IMR-90 (cell line): Measurements from ENCODE around the gene EPHB1.

Experiments used
- BHLHE40 ChIP-seq: fragments of 150-350 bp; IDR thresholded peaks from 2 replicates; pipeline ENCODE4 v1.6.1; 2016; ENCODE audit warnings: mild to moderate bottlenecking, low read depth, low read length
- CEBPB ChIP-seq: IDR thresholded peaks from 2 replicates; pipeline ENCODE4 v1.6.1; 2012; ENCODE audit warnings: low read depth, low read length, improper control_type of control experiment
- CHD1 ChIP-seq: IDR thresholded peaks from 2 replicates; pipeline ENCODE4 v1.6.1; 2012; ENCODE audit warnings: low read depth, low read length, improper control_type of control experiment
- MAFK ChIP-seq: IDR thresholded peaks from 2 replicates; pipeline ENCODE4 v1.6.1; 2012; ENCODE audit warnings: low read depth, low read length, improper control_type of control experiment
- MXI1 ChIP-seq: IDR thresholded peaks from 2 replicates; pipeline ENCODE4 v1.6.1; 2012; ENCODE audit warnings: low read depth, mild to moderate bottlenecking, low read length, moderate library complexity, borderline replicate concordance
- NFE2L2 ChIP-seq: fragments of 150-350 bp; IDR thresholded peaks from 2 replicates; pipeline ENCODE4 v1.6.1; 2016; ENCODE audit warnings: low read depth, mild to moderate bottlenecking, low read length
- POLR2A ChIP-seq: IDR thresholded peaks from 2 replicates; pipeline ENCODE4 v1.6.1; 2012; ENCODE audit warnings: mild to moderate bottlenecking, low read depth, low read length
- RAD21 ChIP-seq: IDR thresholded peaks from 2 replicates; pipeline ENCODE4 v1.6.1; 2012; ENCODE audit warnings: low read length, improper control_type of control experiment
- RCOR1 ChIP-seq: IDR thresholded peaks from 2 replicates; pipeline ENCODE4 v1.6.1; 2012; ENCODE audit warnings: mild to moderate bottlenecking, low read length, improper control_type of control experiment; ENCODE audit not compliant: insufficient replicate concordance
- RFX5 ChIP-seq: IDR thresholded peaks from 2 replicates; pipeline ENCODE4 v1.8.0; 2012; ENCODE audit warnings: low read depth, mild to moderate bottlenecking, low read length, moderate library complexity
- TF ChIP-seq, protein P1 (sequence below): conservative IDR thresholded peaks from 2 replicates; pipeline ENCODE4 v1.5.1; 2012; ENCODE audit warnings: mild to moderate bottlenecking, low read depth, low read length, improper control_type of control experiment
- TF ChIP-seq, protein P2 (sequence below): fragments of 150-350 bp; IDR thresholded peaks from 2 replicates; pipeline ENCODE4 v1.6.1; 2017; ENCODE audit warnings: mild to moderate bottlenecking, antibody characterized with exemption, low read length, low read depth
- TF ChIP-seq, protein P3 (sequence below): fragments of 150-350 bp; IDR thresholded peaks from 2 replicates; pipeline ENCODE4 v1.6.1; 2016; ENCODE audit warnings: low read depth, mild to moderate bottlenecking, low read length, moderate library complexity, borderline replicate concordance

DNA sequence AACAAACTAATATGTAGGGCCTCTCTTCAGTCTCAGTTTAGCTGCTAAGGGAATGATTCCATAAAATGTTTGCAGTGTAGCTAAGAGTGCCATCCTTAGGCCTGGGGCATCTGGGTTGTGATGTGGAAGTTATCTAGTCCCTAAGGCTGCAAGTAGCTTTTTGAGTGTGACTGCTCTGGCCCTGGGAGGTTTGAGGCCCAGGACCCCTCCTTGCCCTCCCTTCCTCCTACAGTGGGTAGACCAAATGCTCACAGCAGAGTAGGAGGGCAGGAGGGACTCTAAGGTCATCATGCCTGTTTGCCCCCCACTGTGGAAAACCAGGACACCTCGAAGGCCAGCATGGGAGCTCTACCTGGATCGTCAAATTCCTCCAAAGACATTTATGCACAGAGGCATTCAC, 115.0 kb downstream of the EPHB1 start:
- no peak for TF ChIP-seq RAD21
- no peak for TF ChIP-seq MXI1
- TF ChIP-seq, protein P1, sequence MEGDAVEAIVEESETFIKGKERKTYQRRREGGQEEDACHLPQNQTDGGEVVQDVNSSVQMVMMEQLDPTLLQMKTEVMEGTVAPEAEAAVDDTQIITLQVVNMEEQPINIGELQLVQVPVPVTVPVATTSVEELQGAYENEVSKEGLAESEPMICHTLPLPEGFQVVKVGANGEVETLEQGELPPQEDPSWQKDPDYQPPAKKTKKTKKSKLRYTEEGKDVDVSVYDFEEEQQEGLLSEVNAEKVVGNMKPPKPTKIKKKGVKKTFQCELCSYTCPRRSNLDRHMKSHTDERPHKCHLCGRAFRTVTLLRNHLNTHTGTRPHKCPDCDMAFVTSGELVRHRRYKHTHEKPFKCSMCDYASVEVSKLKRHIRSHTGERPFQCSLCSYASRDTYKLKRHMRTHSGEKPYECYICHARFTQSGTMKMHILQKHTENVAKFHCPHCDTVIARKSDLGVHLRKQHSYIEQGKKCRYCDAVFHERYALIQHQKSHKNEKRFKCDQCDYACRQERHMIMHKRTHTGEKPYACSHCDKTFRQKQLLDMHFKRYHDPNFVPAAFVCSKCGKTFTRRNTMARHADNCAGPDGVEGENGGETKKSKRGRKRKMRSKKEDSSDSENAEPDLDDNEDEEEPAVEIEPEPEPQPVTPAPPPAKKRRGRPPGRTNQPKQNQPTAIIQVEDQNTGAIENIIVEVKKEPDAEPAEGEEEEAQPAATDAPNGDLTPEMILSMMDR, result no peak
- TF ChIP-seq, protein P2, sequence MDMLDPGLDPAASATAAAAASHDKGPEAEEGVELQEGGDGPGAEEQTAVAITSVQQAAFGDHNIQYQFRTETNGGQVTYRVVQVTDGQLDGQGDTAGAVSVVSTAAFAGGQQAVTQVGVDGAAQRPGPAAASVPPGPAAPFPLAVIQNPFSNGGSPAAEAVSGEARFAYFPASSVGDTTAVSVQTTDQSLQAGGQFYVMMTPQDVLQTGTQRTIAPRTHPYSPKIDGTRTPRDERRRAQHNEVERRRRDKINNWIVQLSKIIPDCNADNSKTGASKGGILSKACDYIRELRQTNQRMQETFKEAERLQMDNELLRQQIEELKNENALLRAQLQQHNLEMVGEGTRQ, result no peak
- TF ChIP-seq RFX5, result no peak
- no peak for TF ChIP-seq BHLHE40
- TF ChIP-seq MAFK, result no peak
- no peak for TF ChIP-seq POLR2A
- TF ChIP-seq CHD1, result no peak
- no peak for TF ChIP-seq NFE2L2
- no peak for TF ChIP-seq CEBPB
- no peak for TF ChIP-seq RCOR1
- TF ChIP-seq, protein P3, sequence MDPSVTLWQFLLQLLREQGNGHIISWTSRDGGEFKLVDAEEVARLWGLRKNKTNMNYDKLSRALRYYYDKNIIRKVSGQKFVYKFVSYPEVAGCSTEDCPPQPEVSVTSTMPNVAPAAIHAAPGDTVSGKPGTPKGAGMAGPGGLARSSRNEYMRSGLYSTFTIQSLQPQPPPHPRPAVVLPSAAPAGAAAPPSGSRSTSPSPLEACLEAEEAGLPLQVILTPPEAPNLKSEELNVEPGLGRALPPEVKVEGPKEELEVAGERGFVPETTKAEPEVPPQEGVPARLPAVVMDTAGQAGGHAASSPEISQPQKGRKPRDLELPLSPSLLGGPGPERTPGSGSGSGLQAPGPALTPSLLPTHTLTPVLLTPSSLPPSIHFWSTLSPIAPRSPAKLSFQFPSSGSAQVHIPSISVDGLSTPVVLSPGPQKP, result no peak
